HG03045 (cell line): ENCODE measurements around the gene SPOCD1.

Source experiments
- ATAC-seq: cut with Tn5 transposase; IDR thresholded peaks from one replicate; pipeline ENCODE4 v1.9.1; 2021; ENCODE audit warnings: mild to moderate bottlenecking, moderate library complexity; ENCODE audit not compliant: unreplicated experiment

The SPOCD1 gene

GRCh38 chr1:31744165-31744888 is 71.5 kb downstream of the SPOCD1 start:
- ATAC-seq = no peak

DNA sequence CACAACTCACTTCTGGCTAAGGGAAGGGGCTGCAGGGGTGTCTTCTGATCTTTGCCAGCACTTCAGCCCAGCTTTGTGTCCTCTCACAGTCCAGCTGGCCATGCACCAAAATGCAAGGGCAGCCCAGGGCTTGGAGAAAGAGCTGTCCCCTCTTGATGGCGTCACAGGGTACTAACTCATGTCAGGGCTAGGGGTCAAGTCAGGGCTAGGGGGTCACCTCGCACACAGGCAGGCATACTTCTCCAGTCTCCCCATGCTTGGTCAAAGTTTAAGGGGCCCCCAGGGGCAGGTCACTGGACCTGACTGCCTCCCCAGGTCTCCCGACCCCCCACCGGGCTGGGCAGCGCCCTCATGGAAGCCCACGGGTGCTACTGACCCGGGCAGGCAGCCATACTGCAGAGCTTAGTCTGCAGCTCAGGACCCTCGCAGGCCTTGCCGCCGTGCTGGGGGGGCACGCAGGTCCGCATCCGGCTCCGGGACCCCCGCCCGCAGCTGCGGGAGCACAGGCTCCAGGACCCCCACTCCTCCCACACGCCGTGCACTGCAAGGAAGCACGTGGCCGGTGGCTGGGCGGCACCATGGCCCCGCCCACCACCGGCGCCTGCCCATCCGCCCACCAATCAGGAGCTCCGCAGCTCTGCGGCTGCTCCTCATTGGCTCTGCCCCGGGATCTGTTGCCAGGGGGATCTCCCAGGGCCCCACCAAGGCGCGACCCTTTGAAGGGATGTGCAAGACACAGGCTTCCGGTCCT is 73.2 kb downstream of the SPOCD1 start:
- ATAC-seq = no peak
